Urothelium cell line (cell line): Measurements from ENCODE around the gene TPD52L2.
"Not testable (repeated sequence)": the region's sequence is repeated elsewhere in the genome, so short reads cannot be mapped to it uniquely, and the experiment has no call there.

ENCODE experiments used
- DNase-seq: peaks from one replicate; pipeline ENCODE4 v3.0.0; 2011; ENCODE audit warnings: low spot score, mixed read lengths
- FAIRE-seq: peaks from 2 replicates; lab custom pipeline; 2011; peaks lifted over from hg19 to GRCh38; lab: Jason Lieb, UNC

TPD52L2 gene

DNA sequence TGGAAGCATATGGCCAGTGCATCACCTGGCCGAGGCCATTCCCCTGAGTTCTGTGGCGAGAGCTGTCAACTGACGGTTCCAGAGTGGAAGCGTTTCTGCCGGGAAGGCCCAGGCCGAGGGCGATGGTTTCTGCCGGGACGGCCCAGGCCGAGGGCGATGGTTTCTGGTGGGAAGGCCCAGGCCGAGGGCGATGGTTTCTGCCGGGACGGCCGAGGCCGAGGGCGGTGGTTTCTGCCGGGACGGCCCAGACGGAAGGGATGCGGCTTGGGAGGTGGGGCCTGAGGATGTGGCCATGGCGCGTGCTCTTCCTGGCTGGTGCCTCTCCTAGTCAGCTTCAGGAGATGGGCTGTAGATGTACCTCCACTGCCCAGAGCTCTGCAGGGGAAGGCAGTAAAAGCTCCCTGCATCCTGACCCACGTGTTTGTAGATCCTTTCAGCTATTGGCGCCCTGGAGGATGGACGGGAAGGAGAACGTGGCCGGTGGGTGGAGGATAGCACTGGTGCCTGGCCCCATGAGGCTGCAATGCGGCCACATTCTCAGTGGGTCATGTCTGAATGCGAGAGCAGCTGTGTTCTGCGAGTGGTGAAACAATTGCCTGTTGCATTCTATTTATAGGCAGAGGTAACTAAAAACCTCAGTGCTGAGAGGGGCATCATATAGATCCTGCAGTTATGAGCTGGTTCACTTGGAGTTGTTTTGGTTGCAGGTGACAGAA lies 12.8 kb downstream of the TPD52L2 start:
- no peak for DNase-seq
- FAIRE-seq, result no peak

DNA sequence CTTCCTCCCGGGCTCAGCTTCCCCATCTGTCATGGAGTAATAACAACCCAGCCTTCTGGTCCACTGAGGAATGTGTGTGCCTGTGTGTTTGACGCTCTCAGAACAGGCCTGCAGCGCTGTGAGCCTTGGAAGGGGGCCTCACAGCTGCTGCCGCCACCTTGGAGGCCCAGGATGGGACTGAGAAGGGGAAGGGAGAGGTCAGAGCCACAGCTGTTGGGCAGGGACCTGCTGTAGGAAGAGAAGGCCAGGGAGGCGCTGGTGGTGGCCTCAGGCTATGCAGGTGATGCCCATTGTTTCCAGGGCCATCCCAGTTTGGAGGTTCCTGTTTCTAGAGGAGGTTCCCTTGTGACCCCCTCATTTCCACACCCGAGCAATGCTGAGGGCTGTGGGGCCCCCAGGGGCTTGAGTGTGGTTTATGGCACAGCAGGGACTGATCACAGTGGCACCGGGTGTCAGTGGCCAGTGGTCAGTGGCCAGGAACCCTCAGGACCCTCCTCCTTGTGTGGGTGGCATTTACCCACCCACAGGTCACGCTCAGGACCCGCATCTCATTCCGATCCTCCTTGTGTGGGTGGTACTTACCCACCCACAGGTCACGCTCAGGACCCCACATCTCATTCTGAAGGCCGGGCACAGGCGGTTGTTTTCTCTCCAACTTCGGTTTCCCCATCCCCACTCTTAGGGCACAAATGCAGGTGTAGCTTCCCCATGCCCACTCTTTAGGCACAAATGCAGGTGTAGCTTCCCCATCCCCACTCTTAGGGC lies 14.0 kb downstream of the TPD52L2 start:
- DNase-seq, result no peak
- no peak for FAIRE-seq

DNA sequence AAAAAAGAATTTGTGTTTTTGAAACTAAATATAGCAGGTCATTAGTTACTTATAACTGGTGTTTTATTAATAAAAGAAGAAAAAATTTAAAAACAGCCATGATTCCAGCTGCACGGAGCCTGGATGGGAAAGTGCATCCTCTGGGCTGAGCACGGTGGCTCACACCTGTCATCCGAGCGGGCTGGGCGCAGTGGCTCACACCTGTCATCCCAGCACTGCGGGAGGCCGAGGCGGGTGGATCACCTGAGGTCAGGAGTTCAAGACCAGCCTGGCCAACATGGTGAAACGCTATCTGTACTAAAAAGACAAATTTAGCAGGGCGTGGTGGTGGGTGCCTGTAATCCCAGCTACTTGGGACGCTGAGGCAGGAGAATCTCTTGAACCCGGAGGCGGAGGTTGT lies 15.8 kb downstream of the TPD52L2 start:
- DNase-seq, FAIRE-seq: not testable (repeated sequence)

DNA sequence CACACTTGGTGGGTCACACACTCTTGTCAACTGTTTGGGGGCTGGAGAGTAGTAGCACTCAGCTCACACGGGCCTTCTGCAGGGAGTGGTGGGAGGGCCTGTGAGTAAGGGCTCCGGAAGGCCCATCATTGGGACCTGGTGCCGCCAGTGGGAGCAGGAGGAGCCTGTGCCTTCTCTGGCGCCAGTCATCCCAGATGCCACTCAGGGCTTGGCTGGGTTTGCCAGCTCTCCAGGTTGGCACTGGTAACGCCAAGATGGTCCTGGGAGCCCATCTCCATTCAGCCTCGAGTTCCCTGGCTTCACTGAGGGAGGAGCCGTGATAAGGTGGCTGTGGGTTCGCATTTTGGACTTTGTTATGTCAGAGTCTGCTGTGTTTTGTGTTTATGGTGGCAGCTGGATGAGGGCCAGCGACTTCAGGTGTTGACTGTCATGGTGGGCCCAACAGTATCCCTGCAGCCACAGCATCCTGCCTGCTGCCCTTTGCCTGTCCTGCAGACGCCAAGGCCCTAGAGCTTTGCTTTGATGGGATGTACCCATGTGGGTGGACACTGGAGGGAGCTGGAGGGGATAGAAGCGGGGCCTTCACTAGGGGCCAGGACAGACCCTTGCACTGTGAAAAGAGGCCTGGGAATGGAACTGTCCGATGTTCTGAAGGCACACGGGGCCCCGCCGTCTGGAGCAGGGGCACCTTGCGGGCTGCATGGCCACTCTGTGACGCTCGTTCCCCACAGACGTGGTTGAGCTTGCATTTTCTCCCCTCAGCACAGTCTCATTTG lies 16.6 kb downstream of the TPD52L2 start:
- no peak for FAIRE-seq
- no peak for DNase-seq

DNA sequence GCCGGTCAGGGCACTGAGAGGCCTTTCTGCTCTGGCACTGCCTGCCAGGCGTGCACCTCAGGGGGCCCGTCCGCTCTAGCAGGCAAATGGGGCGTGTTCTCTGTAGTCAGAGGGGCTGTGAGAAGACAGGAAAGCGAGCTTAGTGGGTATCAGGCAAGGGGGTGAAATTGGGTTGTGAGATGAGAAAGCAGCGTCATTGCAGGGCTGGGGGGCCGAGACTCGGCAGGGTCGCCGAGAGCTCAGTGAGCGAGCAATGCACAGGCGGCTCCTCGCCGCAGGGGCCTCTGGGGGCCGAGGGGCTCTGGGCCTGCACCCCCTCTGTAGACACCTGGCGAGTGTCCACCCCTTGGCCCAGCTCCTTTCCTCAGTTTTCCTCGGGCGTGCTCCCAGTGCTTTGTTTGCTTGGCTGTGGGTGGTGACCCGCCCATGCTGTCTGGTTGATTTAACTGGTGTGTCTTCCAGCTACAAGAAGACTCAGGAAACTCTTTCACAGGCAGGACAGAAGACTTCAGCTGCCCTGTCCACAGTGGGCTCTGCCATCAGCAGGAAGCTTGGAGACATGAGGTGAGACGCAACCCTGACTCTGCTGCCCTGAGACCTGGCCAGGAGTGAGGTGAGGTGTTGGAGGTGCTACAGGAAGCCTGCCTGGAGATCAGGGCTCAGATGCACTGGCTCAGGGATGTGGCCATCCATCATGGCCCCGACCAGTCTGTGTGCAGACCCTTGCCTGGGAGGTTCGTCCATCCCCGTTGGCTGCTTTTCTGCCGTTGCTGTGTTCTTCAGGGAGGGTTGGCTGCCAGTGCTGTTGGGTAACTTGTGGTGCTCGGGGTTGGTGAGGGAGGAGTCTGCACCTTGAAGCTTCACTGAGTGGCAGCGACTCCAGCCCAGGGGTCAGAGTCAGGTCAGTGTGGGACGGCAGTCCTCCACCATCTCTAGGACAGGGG lies 17.5 kb downstream of the TPD52L2 start:
- DNase-seq, result no peak
- no peak for FAIRE-seq

DNA sequence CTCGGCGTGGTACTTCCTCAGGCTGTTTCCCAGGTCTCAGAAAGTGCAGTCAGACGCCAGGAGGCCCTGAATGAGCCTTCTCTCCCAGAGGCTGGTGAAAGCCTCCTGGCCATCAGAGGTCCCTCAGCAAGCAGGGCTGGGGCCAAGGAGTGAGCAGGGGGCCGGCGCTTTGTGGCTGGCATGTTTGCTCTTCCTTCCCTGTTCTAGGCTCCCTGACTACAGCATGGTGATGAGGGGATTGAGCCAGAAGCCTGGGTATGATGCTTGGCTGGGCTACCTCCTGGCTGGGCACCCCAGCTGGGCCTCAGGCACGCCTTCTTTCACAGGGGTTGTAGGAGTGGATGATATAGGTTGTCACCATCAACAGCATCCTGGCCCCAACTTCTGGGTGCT lies 18.1 kb downstream of the TPD52L2 start:
- DNase-seq (no peak), FAIRE-seq (no peak)

DNA sequence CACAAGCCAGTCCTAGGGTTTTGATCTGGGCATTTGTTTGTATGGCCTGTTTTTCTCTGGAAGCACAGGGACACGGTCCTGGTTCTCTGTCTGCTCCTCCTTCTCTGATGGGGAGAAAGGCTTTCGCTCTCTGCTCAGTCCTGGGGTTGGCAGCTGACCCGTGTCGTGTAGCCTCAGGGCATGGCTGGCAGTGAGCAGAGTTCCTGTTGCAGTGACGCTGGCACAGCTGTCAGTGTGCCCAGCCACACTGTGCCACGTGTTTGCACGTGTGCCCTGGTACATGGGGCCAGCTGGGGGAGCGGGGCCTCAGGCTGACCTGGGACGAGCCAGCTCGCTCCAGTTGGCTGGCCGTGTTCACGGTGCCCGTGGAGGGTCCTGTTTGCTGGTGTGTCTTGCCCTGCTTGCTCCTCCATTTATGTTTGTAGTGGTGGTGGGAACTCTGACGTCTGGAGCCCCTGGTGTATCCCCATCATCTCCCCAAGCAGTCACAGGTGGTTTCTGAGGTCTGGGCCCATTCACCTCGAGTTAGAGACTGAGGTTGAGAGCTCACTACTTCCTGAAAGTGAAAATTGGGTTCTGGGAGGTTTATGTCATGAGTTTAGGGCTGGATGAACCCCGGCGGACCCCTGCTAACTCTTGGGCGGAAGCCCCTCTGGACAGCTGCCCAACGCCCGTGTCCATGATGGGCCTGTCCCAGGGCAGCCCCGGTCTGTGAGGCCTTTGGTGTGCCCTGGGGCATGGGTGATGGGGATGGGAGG lies 19.6 kb downstream of the TPD52L2 start:
- DNase-seq (no peak), FAIRE-seq (no peak)

DNA sequence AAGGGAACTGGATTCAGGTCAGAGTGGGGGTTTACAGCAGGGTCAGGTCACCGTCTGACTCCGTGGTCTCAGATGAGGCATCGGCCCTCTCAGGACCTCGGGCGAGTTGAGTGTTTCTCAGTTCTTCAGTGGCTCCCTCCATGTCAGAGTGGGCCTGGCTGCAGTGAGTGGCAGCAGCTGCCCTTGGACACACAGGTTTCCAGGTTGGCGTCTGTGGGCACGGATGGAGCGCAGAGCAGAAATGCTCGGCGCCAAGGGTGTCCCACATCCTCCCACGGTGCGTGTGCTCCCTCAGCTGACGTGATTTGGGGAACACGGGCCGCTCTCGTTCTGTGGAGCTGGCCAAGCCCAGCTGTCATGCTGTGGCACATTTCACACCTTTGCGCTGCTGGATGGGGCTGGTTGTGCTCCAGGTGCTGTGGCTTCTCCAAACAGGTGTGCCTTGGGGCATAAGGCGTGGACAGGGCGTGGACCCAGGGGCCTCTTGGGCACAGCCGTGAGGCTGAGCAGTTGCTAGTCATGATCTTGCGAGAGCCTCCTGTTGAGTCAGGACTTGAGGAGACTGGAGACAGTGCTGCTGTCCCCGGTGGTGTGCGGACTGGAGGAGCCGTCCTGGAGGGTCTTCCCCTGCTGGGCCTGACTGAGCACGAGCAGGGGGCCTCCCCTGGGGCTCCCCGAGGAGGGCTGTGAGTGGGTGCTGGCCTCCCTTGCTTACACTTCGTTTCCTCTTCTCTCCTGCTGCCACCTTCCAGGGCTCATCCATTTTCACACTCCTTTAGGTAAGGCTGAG lies 20.4 kb downstream of the TPD52L2 start:
- no peak for DNase-seq

DNA sequence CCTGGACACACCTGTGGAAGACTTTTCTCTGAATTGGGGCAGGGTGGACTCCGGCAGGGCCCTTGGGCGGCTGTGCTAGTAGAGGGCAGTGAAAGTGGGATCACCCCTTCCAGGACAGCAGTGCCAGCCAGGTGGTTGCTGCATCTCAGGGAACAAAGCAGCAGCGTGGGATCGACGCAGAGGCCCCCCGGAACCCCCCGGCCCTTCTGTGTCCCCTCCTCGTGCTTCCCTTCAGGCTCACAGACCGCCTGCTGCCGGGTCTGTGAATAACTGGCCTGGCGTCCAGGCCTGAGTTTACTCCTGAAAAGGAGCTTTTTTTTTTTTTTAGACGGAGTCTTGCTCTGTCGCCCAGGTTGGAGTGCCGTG lies 21.0 kb downstream of the TPD52L2 start:
- no peak for DNase-seq
- no peak for FAIRE-seq

More for the DNA sequence above, 20.4 kb downstream of the TPD52L2 start:
- no peak for FAIRE-seq

DNA sequence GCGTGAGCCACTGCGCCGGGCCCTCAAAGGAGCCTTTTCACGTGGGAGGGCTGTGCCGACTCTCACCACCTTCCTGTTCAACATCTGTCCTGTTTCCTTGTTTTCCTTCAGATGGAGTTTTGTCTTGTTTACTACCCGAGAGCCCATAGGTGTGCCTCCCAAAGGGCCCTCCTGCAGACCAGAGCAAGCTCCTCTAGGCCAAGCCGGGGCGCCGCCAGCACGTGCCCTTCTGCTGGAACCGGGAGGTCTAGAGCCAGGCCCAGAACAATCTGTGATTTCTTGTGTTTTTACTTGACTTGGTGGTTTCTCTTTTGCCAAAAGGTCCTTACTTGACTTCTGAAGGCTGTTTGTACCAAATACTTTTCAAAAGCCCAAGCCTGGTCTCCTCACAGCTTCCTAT lies 21.9 kb downstream of the TPD52L2 start:
- no peak for DNase-seq
- FAIRE-seq, result no peak

DNA sequence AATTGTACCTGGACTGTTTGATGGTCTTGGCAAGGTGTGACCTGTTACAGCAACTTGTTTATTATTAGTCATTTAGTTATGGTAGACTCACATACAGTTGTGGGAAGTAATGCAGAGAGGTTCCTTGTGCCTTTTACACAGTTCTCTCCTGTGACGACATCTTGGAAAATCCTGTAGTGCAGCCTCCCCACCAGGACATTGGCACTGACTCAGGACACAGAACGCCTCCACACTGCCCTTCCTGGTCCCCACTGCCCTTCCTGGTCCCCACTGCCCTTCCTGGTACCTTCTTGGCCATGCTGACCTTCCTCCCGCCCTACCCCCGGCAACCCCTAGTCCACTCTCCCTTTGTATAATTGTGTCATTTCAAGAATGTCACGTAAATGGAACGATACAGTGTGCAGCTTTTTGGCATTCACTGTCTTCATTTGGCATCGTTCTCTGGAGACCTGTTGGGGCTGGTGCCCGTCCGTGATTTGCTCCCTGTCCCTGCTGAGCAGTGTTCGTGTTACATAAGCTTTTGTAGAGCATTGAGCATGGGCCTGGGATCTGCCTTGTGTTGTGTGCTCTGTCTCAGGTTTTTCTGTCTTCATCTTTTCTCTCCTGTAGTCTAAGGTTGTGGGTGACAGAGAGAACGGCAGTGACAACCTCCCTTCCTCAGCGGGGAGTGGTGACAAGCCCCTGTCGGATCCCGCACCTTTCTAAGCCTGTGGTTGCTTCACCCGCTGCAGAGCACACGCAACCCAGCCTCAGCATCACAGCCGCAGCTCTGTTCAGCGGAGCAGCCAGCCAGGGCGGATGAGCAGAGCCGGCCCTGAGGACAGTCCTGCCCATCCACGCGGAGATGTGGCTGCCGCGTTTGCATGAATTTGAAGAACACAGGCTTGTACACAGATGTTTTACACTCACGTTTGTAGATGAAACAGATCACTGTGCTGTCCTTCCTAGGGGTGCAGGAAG lies 24.5 kb downstream of the TPD52L2 start:
- FAIRE-seq, result no peak
- DNase-seq, result no peak

DNA sequence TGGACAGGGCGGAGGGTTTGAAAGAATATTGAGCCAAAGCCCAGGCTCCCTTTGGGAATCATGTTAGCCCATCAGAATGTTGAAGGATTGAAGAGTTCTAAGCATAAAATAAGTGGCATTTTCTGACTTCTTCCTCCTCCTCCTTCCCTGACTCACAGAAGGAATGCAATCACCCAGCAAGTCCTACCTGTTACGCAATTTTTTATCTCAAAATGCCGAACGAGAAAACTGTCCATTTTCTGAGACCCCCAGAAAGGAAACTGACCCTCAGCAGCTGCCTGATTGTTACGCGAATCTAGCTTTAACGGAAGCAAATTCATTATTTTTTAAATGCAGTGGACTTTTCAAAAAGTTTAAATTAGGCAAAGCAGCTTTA lies 25.1 kb downstream of the TPD52L2 start:
- FAIRE-seq, result no peak

DNA sequence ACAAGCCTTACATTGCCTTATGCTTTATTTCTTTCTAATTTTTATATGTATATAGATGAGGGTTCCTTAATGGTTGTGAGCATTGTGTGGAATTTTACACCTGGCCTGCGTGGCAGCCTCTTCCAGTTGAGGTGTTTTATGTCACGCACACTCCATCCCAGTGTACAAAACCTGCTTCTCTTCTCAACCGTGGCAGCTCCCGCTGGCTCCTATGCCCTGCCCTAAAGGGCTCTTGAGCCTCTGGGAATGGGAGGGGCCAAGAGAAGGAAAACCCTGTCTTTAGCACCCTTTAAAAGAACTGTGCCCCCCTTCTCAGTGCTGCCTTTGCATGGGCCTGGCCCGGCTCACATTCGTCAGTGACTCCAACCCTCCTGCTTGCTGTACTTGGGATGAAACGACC lies 25.5 kb downstream of the TPD52L2 start:
- DNase-seq (no peak), FAIRE-seq (no peak)

More for the DNA sequence above, 25.1 kb downstream of the TPD52L2 start:
- DNase-seq, result no peak

DNA sequence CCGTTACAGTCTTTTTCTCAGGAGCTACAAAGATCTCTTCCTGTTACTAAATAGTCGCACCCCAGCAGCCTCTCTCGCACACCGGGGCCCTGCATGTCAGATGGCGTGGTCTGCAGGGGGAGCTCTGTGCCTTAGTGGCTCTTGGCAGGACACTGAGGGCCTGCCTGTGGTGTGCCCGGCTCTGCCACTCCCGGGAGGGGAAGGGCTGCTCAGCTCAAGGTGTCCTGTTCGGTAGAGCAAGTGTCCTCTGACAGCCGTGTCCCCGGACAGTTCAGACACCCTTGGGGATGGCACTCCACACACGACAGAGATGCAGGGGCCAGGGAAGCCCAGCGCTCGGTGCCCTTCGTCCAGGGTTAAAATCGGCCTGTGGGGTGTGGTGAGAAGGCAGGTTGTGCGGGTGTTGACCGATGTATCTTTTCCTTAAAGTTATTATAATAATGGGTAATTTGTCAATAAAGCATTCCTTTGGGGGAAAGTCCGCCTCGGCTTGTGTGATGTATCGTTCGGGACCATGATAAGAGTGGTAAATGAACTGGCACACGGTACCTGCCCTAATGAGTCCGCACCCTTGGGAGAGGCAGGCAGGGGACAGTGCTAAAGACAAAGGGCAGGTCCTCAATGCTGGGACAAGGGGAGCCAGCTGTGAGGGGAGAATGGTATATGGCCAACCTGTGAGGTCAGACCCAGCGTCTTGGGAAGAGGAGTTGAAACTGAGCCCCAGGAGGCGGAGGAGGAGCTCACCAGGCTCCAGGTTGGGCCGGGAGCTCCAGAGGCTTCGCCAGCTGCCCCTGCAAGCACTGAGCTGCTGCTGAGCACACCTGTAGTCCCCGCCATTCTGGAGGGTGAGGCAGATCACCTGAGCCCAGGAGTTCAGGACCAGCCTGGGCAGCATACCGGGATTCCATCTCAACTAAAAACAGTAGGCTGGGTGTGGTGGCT lies 26.3 kb downstream of the TPD52L2 start:
- DNase-seq (no peak), FAIRE-seq (no peak)

DNA sequence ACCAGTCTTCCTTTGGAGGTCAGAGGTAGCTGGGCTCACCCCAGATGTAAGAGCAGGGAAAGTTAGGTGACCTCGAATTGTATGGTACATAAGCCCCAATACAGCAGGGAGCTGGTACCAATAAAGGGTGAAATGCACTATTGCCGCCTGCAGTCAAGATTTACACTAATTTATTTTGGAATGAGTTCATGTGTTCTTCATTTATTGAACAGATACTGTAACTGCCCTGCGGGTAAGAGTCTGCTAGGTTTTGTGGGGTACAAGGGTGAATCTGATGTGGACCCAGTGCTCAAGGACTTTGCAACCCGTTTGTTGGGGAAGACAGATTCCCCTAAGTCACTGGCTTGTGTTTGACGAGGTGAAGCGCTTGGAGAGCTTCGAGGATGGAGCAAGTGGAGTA lies 27.3 kb downstream of the TPD52L2 start:
- no peak for FAIRE-seq
- no peak for DNase-seq

DNA sequence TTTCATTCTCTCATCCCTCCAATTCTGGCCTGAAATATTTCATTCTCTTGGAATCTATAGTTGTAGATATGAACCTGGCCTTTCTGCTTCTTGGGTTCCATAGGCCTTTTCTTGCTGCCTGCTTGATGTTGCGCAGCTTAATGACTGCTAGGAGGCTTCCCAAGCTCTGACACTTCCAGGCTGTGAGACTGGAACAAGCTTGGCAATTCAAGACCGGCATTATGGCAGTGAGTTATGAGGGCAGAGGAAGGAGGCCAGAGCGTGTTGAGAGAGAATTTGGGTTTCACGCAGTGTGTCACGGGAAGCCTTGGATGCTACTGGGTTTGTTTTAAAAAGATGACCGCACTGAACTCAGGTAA lies 28.9 kb downstream of the TPD52L2 start:
- DNase-seq, result no peak
- no peak for FAIRE-seq
